UCSD-AML1 (cell line): ENCODE results near the gene PTK7.
A peak's percentile ranks its signal among the peaks of the same experiment; 100 is the strongest.

Source experiments
- DNase-seq: peaks from one replicate; lab custom pipeline; 2025; ENCODE audit not compliant: unreplicated experiment; lab: John Stamatoyannopoulos, UW

PTK7 gene

DNA sequence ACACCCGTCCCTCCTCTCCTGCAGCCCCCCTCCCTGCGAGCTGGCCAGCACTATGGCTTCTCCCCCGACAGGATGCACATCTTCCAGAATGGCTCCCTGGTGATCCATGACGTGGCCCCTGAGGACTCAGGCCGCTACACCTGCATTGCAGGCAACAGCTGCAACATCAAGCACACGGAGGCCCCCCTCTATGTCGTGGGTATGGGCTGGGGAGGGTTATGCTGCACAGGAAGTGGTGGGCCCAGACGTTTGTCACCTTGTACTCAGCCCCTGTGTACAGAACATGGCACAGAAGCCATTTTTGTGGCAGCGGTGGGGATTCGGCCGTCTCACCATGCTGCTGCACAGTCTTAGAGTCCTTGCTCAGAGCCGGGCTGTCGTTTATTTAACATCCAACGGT lies 66.0 kb downstream of the PTK7 start:
- DNase-seq, result no peak

DNA sequence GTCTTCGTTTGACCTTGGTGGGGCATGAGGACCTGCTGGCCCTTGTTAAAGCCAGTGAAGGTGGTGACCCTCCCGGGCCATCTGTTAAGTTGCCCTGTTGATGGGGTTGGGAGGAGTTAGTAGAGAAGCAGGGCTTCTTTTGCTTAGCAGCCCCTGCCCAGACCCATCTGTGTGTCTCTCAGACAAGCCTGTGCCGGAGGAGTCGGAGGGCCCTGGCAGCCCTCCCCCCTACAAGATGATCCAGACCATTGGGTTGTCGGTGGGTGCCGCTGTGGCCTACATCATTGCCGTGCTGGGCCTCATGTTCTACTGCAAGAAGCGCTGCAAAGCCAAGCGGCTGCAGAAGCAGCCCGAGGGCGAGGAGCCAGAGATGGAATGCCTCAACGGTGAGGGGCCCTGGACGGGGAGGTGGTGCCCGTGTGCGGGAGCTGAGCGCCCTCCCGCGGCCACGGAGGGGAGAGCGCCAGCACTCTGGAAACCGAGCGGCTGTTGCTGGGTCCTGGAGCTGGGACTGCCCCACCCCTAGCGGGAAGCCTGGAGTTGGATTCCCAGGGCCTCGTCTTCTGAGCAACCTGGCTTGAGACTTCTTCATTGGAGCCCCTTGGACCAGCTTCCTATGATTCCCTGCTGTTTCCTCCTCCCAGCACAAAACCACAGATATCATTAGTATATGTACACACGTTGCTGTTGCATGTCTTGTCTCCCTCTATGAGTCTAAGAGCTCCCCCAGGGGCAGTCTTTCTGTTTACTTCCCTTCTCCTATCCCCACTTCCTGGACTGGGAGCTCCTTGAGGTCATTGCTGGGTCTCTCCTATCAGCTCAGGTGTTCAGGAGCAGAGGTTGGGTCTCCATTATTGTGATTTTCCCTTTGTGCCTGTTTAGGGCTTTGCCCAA lies 67.4 kb downstream of the PTK7 start:
- no peak for DNase-seq

DNA sequence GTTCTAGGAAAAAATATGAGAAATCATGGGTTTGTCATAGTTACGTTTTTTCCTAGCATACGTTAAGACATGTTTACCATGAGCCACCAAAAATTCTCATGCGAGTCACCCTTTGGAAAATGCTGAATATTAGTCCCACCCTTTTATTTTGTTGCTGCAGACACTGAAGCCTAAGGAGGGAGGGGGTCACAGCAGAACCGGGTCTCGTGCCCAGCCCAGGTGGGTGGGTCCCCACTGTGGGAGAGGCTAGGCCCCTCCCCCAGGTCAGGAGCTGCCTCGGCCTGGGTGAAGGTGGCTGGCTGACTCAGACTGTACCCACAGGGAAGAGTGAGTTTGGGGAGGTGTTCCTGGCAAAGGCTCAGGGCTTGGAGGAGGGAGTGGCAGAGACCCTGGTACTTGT lies 68.8 kb downstream of the PTK7 start:
- no peak for DNase-seq

DNA sequence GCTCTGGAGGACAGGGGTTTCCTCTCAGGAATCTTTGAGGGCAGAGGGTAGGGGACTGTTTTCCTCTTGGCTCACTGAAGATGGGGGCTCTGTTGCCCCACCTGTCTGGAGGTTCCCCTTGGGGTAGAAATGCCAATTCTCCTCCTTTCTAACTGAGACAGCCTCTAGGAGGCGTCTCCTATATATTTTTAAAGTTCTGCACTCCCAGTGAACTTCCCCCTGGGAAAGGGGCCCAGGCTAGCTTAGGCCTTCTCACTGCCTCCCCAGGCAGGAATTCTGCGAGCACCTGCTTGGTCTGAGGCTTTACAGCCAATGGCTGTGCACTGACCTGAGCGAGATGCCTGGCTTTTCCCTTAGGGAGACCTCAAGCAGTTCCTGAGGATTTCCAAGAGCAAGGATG lies 70.1 kb downstream of the PTK7 start:
- DNase-seq, result no peak

DNA sequence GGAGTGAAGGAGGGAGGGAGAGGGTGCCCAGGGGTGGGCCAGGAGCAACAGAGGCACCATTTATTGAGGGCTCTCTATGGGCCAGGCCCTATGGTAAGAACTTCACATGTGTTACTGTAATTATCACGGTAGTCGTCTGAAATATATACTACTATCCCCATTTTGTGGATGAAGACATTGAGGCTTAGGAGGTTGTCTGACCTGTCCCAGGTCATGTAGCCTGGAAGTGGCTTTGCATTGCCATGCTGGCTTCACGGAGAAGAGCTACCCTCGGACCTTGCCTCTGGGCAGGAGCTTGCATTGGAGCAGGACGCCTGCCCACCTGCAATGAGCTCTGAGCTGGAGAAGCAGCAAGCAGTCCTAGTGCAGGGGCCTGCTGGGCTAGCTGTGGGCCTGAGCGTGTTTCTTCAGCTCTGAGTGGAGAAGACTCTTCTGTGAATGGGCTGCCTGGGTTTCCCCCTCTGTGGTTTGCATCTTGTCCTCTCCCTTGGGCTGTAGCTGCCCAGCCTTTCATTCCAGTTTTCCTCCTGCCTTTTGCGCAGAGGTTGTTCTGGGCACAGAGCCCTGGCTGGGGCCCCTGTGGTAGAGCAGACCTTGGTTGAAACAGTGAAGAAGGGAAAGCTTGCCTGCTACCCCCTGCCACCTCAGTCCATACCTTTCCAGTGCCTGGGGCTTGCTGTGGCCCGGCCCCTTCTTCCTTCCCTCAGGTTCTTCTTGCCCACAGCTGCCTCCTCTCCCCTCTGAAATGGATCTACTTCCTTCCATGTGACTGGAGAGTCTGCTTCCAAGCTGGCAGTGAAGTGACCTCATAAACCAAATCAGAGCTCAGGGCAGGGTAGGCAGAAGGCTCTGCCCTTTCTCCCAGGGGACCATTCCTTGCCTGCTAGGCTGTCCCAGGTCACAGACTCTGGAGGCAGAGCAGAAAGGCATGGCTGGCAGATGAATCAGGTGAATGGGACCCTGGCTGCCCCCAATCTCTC lies 70.9 kb downstream of the PTK7 start:
- no peak for DNase-seq

DNA sequence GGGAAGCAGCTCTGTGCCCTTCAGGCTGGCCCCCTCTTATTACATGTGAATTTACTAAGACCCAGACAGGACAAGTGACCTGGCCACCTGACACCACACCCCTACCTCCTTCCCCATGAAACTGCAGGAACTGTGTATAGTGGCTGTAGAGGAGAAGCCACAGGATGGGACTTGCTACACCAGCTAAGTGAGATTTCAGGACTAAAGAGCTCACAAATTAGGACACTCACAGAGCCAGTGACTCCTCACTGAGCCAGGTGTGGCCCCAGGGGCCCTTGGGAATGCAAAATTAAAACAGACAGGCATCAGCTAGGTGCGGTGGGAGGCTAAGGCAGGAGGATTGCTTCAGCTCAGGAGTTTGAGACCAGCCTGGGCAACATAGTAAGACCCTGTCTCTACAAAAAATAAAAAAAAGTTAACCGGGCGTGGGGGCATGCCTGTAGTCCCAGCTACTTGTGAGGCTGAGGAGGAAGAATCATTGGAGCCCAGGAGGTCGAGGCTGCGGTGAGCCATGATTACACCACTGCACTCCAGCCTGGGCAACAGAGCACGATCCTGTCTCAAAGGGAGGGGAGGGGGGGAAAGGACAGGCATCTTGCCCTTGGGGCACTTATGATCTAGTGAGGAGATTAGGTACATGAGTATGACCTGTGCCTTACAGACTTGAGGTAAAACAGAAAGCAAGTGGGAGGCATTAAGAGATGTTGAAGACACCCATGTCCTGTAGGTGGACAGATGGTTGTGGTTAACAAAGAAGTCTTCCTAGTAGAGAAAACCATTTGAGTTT lies 71.8 kb downstream of the PTK7 start:
- DNase-seq, result no peak

DNA sequence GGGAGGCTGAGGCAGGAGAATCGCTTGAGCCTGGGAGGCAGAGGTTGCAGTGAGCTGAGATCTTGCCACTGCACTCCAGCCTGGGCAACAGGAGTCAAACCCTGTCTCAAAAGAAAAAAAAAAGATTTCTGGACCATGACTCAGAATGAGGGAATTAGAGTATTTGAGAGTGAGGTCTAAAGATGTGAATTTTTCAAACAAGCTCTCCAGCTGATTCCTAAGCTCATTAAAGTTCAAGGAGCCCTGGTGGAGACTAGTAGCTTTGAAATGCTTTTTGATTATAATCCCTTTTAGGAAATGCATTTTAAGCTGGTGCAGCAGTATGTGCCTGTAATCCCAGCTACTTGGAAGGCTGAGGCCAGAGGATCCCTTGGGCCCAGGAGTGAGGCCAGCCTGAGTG lies 73.2 kb downstream of the PTK7 start:
- no peak for DNase-seq

DNA sequence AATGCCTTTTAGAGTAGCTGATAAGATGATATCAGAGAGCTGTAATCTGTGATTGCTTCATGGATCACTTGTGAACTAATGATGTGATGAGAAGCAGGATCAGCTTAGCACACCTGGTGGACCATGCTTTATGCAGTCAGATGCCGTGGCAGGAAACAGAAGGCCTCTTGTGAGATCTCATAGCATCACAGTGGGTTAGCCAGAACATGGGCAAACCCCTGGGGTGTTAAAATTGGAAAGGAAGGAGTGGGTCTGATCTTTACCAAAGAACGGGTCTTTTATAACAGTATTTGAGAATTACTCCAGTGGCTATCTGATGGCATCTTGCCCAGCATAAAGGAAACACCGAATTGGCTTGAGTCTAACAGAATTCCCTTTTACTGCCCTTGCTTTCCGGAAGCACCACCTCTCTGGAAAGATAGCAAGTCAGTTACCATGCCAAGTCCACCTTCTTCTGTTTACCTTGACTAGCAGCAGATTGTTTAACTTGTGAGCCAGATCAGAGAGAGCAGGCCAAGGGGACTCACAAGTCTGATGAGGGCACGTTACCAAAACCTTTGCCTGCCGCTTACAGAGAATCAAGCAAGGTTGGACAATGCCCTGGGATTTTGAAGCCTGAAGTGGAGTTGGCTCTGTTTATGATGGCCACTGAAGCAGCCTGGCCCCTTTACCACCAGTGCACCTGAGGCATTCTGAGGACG lies 74.1 kb downstream of the PTK7 start:
- DNase-seq, result no peak

DNA sequence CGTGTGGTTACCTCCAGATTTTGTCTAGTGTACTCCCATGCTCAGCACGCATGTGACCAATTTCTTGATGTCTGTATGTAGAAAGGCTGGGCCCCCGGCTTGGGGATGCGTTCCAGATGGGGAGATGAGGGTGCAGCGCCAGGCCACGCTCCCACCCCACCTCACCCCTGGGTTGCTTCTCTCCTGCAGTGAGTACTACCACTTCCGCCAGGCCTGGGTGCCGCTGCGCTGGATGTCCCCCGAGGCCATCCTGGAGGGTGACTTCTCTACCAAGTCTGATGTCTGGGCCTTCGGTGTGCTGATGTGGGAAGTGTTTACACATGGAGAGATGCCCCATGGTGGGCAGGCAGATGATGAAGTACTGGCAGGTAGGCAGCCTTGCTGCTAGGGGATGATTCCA lies 83.5 kb downstream of the PTK7 start:
- no peak for DNase-seq

DNA sequence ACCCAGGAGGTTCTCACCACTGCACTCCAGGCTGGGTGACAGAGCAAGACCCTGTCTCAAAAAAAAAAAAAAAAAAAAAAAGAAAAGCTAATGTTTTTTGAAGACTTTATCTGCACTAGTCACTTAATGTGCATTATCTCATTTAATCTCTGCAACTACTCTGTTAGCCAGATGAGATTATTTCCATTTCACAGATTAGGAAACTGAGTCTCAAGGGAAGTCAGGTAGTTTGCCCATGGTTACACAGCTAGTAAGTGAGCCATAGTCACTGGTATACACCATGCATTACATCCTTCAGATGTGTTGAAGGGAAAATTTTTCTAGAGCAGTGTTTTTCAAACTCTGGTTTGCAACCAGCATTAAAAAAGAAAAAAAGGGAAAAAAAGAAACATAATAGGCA lies 87.8 kb downstream of the PTK7 start:
- DNase-seq, result no peak

DNA sequence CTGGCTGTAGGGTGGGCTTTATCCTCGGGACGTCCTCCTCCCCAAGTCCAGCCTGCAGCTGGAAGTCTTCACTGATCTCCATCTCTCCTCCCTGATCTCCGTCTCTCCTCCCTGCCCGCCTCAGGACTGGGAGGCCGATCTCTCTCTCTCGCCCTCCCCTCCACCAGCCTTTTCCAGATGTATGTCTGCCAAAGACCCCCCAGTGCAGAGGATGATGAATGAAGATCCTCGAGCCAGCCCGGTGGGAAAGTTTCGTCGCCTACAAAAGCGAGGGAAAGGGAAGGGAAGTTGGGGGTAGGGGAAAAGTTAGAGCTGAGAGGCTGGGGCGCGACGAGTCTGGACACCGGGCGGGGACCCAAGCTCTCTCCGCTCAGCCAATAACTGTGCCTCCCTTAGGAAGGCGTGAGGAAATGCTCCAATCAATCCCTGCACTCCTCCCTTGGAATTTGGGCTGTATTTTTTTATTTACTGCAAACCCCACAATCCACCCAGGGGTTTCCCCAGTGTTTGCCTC lies 94.4 kb downstream of the PTK7 start:
- no peak for DNase-seq

DNA sequence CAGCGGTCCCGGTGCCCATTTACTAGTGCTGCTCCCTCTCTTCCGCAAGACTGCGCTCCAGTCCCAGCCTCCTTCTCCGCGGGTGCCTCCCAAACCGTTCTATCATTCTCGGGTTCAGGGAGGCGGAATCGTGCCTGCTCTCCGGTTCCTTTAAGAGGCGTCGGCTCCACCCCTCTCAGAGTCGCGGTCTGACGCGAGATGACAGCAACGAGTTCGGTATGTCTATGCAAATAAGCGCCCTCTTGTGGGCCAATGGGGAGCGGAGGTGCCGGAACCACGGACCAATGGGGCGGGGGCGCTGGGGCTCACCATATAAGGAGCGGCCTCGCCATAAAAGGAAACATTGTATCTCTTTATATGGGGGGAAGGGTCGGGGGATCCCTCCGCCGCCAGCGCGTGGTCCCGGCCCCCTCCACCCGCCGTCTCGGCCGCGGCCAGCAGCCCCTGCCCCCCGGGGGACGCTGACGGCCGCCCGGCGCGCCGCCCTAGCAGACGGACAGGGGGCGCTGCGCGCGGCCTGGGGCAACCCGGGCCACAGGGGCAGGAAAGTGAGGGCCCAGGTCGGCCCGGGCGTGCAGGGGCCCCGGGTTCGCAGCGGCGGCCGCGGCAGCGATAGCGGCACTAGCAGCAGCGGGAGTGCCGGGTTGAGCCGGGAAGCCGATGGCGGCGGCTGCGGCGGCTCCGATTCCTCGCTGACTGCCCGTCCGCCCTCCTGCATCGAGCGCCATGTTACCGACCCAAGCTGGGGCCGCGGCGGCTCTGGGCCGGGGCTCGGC lies 95.0 kb downstream of the PTK7 start, which contains the start of gene SRF:
SRF (plus strand) TSS at position 339 of the 776 bp plus-strand sequence; CDS start at position 727, 388 bp downstream.
- DNase-seq, result peak; percentile 99

DNA sequence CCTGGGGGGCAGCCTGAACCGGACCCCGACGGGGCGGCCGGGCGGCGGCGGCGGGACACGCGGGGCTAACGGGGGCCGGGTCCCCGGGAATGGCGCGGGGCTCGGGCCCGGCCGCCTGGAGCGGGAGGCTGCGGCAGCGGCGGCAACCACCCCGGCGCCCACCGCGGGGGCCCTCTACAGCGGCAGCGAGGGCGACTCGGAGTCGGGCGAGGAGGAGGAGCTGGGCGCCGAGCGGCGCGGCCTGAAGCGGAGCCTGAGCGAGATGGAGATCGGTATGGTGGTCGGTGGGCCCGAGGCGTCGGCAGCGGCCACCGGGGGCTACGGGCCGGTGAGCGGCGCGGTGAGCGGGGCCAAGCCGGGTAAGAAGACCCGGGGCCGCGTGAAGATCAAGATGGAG lies 95.6 kb downstream of the PTK7 start:
- no peak for DNase-seq

DNA sequence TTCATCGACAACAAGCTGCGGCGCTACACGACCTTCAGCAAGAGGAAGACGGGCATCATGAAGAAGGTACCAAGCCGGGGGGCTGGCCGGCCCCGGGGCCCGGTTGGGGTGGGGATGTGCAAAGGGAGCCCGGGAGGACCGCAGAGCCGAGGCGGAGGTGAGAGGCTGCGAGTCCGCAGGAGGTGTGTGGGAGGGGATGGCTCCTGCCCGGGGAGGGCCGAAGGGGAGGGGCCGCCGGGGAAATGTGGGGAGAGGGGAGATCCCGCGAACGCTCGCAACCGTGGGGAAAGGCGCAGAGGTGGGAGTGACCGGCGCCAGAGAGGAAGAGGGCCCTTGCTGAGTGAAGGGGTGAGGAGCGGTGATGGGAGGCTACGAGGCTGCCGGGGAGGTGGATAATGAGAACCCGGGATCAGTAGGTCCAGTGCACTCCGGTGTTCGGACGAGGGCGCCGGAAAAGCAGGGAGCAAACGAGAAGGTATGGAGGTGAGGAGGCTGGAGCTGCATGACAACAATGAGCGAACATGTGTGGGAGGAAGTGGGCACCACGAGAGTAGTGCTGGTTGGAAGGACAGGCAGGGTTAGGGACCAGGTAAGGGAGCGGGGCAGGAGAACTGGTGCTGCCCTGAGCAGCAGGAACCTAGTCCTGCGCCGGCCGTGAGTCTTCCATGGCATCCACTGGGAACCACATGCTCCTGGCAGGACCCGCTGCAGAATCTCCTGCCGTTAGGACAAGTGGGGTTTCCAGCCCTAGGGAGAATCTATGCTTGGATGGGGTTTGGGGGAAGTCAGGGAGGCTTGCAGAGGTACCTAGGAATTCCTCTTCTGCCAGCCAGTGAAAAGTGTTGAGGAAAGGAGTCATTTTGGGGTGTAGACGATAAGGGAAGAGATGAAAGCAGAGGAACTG lies 96.2 kb downstream of the PTK7 start:
- DNase-seq, result peak; percentile 59

DNA sequence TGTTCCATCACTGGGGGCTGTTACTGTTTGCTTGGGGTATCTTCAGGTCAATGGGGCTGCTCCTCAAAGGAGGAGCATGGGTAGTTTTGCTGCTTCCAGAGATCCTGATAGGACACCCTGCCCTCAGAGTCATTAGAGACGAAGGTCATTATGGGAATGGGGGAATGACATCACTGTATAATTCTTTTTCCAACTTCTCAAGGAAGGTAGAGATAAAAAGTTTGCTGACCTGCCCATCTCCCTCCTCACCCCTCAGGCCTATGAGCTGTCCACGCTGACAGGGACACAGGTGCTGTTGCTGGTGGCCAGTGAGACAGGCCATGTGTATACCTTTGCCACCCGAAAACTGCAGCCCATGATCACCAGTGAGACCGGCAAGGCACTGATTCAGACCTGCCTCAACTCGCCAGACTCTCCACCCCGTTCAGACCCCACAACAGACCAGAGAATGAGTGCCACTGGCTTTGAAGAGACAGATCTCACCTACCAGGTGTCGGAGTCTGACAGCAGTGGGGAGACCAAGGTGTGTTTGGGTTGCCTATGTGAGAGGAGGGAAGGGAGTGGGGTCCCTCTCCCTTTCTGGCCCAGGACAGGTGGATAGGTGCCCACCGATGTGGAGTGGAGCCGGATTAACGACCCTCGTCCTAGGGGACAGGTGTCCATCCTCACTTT lies 97.6 kb downstream of the PTK7 start:
- no peak for DNase-seq

DNA sequence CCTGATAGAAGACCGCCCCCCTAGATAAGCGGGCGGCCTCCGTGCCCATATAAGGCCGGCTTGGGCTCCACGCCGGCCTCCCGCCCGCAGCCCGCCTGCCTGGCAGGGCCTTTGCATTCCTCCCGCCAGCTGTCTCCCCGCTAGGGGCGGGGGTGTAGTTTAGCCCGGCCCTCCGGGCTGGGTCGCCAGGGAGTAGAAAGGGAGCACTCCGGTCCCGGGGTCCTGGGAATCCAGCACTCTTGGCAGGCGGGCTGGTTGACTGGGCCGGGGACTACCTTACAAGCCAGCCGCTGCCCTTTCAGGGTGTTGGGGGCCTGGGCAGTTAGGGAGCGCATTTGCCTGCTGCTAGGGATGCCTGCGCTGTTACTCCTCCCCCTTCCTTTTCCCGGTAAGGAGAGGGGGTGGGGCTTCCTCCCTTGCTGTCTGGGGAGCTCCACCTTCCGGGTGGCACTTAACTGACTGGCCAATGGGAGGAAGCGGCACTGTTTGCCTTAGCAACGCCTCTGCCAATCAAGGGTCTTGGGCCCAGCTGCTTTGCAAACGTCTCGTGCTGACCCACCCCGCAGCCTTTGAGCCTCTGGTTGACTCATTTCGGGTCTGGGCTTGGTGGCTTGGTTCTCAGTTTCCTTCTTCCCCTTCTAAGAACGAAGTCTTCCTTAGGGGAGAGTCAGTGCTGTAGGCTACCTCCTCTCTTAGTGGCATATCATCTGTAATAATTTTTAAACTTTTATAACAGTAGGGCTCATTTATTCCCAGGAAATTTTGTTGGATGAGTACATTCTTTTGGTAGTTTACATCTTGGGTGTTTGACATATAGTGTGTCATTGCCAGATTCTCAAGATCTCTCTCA lies 98.4 kb downstream of the PTK7 start:
- DNase-seq, result peak; percentile 92
